ENCODE measurements around the gene HIGD1A. TPM values are rescaled to one million over a fixed set of nuclear protein-coding genes. Genes with fewer than 3 reads are reported as not detected.

The HIGD1A gene
- total and polyA plus RNA-seq, 10 of the 15 experiments (the other 5 are each of a cell fraction or from before 2014, with no cell fraction given): 73.9 to 487 (median 175) TPM

DNA sequence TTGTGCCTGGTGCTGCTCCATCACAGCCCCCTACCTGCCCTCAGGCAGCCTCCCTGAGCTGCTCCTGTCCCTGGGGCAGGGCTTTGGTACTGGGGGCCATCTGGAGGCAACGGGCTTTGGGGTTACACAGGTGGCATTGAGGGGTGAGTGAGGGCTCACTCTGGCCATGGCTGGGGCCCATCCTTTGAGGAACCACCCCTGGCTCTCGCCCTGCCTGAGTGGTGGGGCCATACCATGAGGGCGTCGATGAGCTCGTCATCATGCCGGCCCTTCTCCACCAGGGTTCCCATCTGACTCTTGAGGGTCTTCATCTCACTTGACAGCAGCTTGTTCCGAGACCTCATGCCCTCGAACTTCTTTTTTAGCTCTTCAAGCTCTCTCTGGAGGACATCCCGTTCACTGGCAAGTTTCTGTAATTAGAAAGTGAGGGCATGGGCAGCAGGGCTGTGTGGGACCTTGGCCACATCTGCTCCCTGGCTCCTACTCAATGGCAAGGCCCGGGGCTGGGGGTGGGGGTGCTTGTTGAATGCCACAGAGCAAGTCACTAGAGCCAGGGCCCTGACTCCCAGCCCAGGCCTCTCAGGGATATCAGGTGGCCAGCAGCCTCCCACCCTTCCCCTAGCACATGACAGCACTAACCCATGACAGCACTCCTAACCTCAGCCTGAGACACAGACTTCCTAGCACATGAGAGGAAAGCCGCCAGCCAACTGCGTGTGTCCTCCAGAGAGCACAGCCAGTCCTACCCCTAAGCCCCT lies 64.7 kb downstream of the HIGD1A start (continued):
- TF ChIP-seq, protein P1, sequence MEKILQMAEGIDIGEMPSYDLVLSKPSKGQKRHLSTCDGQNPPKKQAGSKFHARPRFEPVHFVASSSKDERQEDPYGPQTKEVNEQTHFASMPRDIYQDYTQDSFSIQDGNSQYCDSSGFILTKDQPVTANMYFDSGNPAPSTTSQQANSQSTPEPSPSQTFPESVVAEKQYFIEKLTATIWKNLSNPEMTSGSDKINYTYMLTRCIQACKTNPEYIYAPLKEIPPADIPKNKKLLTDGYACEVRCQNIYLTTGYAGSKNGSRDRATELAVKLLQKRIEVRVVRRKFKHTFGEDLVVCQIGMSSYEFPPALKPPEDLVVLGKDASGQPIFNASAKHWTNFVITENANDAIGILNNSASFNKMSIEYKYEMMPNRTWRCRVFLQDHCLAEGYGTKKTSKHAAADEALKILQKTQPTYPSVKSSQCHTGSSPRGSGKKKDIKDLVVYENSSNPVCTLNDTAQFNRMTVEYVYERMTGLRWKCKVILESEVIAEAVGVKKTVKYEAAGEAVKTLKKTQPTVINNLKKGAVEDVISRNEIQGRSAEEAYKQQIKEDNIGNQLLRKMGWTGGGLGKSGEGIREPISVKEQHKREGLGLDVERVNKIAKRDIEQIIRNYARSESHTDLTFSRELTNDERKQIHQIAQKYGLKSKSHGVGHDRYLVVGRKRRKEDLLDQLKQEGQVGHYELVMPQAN (conservative IDR thresholded peaks at IDR 0.05): no peak

GRCh38 chr3:42736531-42736930 lies 67.8 kb downstream of the HIGD1A start:
- Histone ChIP-seq H3K4me2 (ENCODE audit: control insufficient read depth, insufficient read depth) (no peak overlapping the region), H3K27me3 (replicated peaks in 1 of 2; ENCODE audit: control insufficient read depth in 2 of 2, insufficient read depth in 2 of 2, low read length in 1 of 2) (no peaks in the 10 kb centered on the region; a peak in 1 of 4 replicates), H2AFZ (ENCODE audit: control insufficient read depth, low read depth, low read length) (no peak overlapping the region), H3K27ac (ENCODE audit: control insufficient read depth, insufficient read depth) (no peak overlapping the region), H3K4me1 (ENCODE audit: control insufficient read depth, insufficient read depth, low read length) (no peaks in the 10 kb centered on the region), H3K36me3 (ENCODE audit: control insufficient read depth in 2 of 2, insufficient read depth in 2 of 2, low read length in 1 of 2) (no peaks in the 10 kb centered on the region), H3K9me3 (replicated peaks; ENCODE audit: control insufficient read depth, insufficient read depth, low read length) (no peaks in the 10 kb centered on the region), H3K4me3 (no peak overlapping the region), H3K9ac (ENCODE audit: control insufficient read depth, insufficient read depth, low read length) (no peak overlapping the region), H4K20me1 (ENCODE audit: control insufficient read depth, insufficient read depth) (no peaks in the 10 kb centered on the region), H3K79me2 (ENCODE audit: control insufficient read depth, insufficient read depth, low read length) (no peaks in the 10 kb centered on the region)
- DNase-seq (ENCODE audit: low read depth, low spot score): no peak
- in situ Hi-C loops (cut with MboI): no loop called here
- ChIA-PET CTCF (no interaction called here), RAD21 (ENCODE audit: unreplicated experiment) (no interaction called here), SMC1A (ENCODE audit: uncharacterized antibody, unreplicated experiment) (no interaction called here), POLR2A (no interaction called here)
- TF ChIP-seq BRCA1 (IDR thresholded peaks at IDR 0.05; ENCODE audit: low read depth, low read length) (no peak), TCF7 (IDR thresholded peaks at IDR 0.05; ENCODE audit: borderline replicate concordance) (no peak), PAX5 (IDR thresholded peaks at IDR 0.05; ENCODE audit: borderline replicate concordance, low read depth, low read length) (no peak), RB1 (IDR thresholded peaks at IDR 0.05; ENCODE audit: borderline replicate concordance) (no peak), GABPA (IDR thresholded peaks at IDR 0.05; ENCODE audit: low read depth) (no peak), RBBP5 (conservative IDR thresholded peaks at IDR 0.05) (no peak), MYC (IDR thresholded peaks at IDR 0.05; ENCODE audit: insufficient read depth, insufficient read length, insufficient replicate concordance, low read length, severe bottlenecking) (no peak), RCOR1 (conservative IDR thresholded peaks at IDR 0.05; ENCODE audit: low read depth, low read length) (no peak)
- no peak for ATAC-seq
- no TSS peak for BruUV-seq (replicated peaks)
- intact Hi-C loops (cut with micrococcal nuclease; ENCODE audit: unreplicated experiment): no loop called here
- 58% methylated on average over 6 of the region's 6 CpGs for WGBS (ENCODE audit: insufficient coverage, insufficient replicate concordance, low lambda C conversion rate, missing lambda C conversion rate)
- FAIRE-seq: no peak

All from GM12878 (cell line).